Endothelial cell of hepatic sinusoid (primary cell): ENCODE data around the gene RASSF10.

Source experiments
- in situ Hi-C: cut with HindIII; loops from 2 replicates; pipeline ENCODE4 v1.10.0; 2017; ENCODE audit warnings: low sequenced_read_pairs

Gene RASSF10

DNA sequence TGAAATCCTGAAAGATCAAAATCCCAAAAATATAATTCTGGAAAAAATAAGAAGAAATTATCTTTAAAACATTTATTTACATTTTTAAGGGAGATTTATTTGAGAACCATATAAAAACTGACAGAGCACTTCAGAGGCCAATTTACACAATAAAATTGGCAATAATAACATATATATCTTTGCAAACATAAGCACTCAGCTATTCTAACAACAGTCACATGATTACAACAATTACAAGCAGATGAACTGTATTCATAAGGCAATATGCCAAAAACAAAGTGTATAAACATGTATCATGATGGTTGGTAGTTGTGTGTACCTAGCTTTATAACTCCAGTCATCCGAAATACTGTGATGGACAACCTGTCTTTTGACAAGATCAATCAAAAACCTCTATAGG lies 17.7 kb upstream of the RASSF10 start:
- in situ Hi-C loops, result loop anchor here (25.0 kb wide), 1 partner anchor 104 kb away; no protein-coding TSS in a partner anchor

DNA sequence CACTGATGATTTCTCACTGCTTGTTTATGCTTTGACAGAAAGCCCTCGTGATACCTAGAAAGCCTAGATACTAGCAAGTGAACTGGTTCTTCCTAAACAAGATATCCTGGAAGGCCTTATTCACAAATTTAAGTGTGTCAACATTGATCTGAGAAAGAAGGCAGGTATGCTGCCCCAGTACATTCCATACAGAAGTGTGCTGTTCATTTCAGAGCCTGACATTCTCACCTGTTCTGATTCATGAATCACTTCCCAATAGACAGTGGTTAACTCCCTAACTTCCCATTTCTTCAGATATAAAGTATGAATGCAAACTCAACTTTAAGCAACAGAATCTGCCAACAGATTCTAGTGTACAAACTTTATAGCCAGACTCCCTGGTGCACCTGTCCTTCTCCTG lies 15.5 kb upstream of the RASSF10 start:
- in situ Hi-C loops, result loop anchor here (25.0 kb wide), 1 partner anchor 106 kb away; no protein-coding TSS in a partner anchor

DNA sequence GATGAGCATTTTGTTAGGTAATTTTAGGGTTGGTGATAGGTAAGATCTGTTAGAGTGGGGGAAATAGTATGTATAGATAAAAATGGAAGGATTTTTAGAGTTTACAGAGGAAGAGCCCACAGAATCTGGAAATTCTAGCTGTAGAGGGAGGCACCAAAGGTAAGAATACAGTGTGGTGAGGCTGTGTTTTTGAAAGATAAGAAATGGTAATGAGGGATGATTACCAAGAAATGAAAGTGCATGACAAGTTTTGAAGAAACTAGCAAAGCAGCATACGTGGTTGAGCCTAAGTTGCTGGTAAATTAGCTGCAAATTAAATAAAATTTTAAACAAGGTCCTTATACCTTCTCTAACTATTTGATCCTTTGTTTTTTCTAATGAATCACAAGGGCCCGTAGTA lies 14.6 kb upstream of the RASSF10 start:
- in situ Hi-C loops, result loop anchor here (25.0 kb wide), 1 partner anchor 107 kb away; no protein-coding TSS in a partner anchor

DNA sequence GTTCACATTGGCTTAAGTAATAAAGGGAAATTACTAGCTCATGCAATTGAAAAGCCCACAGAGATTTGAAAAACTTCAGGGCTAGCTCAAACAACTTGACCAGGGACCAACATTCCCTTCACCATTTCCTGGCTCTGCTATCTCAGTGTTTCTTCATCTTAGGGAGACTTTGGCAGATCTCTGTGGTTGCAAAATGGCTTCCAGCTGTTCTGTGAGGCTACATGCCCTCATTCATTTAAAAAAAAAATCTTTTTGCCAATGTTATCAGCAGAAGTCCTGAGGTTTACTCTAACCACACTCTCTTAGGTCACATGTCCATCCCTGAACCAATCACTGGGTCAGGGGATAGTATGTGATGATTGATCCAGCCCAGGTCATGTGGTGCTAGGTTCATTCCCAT lies 13.9 kb upstream of the RASSF10 start:
- in situ Hi-C loops, result loop anchor here (25.0 kb wide), 1 partner anchor 108 kb away; no protein-coding TSS in a partner anchor

DNA sequence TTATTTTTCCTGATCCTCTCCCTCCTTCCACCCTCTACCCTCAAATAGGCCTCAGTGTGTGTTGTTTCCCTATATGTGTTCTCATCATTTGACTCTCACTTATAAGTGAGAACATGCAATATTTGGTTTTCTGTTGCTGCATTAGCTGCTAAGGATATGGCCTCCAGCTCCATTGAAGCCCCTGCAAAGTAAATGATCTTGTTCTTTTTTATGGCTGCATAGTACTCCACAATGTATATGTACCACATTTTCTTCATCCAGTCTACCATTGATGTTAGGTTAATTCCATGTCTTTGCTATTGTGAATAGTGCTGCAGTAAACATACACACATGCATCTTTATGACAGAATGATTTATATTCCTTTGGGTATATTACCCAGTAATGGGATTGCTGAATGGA lies 13.3 kb upstream of the RASSF10 start:
- in situ Hi-C loops, result loop anchor here (25.0 kb wide), 1 partner anchor 109 kb away; no protein-coding TSS in a partner anchor

DNA sequence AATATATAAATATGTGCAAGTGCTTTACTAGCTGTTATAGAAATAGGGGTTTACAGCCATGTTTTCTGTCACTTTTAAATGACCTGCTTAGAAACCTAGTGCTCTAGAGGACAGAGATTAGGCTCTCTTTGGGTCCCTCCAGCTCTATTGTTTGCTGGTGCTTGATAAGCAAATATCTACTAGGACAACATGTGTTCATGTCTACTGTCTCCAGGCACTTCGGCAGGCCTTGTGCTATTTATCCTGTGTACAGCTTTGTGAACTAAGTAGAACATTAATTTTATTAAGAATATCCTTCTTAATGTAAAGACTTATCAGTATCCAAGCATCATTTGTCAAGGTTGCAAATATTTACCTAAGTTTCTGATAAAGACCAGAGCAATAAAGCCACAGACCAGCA lies 11.9 kb upstream of the RASSF10 start:
- in situ Hi-C loops, result loop anchor here (25.0 kb wide), 1 partner anchor 110 kb away; no protein-coding TSS in a partner anchor

DNA sequence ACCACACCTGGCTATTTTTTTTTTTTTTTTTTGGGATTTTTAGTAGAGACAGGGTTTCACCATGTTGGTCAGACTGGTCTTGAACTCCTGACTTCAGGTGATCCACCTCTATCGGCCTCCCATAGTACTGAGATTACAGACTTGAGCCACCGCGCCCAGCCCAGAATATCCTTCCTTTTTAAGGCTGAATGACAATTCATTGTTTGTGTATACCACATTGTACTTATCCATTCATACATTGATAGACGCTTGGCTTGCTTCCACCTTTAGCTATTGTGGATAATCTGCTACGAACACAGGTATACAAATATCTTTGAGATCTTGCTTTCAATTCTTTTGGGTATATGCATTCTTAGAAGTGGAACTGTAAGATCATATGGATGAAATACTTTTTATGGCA lies 10.8 kb upstream of the RASSF10 start:
- in situ Hi-C loops, result loop anchor here (25.0 kb wide), 1 partner anchor 111 kb away; no protein-coding TSS in a partner anchor

DNA sequence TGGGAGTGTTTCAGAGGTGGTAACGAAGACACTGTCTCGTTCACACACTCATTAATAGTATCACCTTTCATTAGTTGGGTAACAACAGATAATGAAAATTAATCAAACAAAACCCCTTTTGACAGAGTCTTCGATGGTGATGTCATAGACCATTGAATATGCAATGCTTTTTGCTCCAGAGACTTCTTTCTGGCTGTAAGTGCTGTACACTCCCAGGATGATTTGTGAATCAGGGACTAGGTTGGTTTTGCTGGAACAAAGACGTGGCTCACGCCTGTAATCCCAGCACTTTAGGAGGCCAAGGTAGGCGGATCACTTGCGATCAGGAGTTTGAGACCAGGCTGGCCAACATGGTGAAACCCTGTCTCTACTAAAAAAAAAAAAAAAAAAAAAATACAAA lies 9.5 kb upstream of the RASSF10 start:
- in situ Hi-C loops, result loop anchor here (25.0 kb wide), 1 partner anchor 112 kb away; no protein-coding TSS in a partner anchor

DNA sequence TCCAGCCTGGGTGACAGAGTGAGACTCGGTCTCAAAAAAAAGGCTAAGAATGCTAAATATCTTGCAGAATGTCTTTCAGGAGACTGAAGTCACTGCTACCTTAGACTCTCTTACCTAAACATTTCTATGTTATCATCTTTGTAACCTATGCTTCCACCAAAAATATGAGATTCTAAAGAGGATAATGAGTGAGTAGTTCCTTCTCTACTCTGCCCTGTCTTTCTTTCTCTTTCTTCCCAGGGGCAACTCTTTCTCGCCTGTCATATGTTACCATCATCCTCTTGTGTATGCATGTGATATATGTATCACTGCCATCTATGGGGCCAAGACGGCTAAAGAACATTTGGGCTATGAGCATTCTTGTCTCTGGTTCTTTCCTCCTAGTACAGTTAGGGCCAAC lies 9.0 kb upstream of the RASSF10 start:
- in situ Hi-C loops, result no loop called here

DNA sequence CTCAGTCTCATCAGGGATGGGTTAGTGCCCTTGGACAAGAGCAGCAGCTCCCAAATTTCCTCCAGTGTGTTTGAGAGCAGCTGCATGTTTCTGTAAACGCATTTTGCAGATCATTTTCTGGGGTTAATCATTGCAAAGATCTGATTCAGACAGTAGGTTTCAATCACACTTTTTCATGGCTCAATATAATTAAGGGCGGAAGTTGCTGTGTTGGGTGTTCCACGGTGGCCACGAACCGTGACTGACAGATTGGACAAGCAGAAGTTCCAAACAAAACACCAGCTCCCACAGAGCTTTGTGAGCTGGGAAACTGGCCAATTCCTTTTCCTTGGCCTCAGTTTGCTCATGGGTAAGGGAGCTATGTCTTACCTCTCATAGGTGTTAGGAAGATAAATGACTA lies 8.4 kb upstream of the RASSF10 start:
- in situ Hi-C loops, result no loop called here

DNA sequence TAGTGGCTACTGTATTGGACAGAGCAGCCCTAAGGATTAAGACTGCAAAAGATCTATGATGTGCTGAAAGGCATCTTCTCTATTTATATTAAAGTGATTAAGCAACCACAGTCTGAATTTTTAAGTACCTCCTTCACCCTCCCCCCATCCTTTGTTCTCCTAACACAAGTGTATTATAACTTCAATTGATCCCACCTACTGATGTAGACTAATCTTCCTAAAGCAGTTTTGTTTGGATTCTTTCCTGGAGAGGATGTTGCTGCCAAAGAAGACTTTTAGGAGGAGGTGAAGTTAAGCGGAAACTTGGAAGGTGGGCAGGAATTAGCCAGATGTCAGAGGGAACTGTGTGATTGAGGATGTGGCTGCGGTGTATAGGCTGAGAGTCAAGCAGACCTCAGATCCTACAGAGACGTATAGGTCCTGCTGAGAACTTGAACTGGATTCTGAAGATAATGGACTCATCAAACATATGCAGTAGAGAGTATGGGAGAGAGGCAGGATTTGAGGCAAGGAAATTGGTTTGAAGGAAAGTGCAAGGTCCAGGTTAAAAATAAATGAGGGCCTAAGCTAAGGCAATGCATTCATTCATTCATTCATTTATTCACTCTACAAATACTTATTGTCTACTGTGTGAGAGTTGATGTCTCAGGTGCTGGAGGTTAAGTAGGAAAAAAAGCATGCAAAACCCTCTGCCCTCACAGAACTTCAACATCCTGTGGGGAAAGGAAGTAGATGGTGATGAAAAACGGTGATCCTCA lies 5.2 kb upstream of the RASSF10 start:
- in situ Hi-C loops, result no loop called here

DNA sequence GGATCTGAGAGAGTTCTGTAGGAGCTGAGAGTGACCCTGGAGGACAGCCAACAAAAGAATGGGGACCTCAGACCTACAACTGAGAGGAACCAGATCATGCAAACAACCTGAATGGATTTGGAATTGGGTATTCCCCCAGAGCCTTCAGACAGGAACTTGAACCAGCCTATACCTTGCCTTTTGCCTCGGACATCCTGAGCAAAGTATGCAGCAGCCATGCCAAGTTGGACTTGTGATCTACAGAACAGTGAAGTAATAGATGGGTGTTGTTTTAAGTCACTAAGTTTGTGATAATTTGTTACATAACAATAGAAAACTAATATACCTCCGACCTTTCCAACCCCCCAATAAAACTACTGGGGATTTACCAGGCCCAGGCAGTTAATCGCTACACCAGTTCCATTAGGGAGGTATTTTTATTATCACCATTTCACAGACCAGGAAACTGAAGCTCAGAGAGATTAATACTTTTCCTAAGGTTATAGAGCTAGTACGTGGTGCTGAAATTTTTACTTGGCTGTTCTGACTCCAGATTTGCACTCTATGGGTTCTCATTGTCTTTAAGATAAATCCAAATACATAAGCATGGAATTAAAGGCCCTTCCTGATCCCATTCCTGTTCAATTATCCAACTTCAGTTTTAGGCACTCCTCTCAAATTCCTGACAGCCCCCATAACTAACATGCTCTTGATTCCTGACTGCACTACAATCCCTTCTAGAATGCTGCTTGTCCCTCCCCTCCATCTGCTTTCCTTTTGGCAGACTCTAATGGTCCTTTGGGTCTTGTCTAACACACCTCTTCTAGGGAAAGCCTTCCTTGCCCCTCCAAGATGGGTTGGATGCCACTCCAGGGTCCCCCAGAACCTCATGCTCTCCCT lies 1.7 kb upstream of the RASSF10 start:
- in situ Hi-C loops, result loop anchor here (5.0 kb wide), 1 partner anchor 50 kb away; no protein-coding TSS in a partner anchor

DNA sequence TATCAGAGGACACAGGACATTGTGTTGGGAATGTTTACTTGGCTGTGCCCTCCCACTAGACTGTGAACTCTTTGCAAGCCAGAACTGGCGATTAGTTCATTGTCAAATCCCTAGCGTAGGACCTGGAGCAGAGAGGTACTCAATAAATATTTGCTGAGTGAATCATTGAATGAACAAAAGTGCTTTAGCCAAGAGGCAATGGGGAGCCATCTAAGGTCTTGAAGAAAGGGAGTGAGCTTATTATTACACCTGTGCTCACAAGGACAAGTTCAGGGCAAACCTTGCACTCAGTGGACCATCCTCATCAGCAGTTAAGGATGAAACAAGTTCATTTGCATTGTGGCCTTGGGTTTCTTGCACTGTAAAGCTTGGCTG lies 1.1 kb upstream of the RASSF10 start:
- in situ Hi-C loops, result loop anchor here (5.0 kb wide), 1 partner anchor 51 kb away; no protein-coding TSS in a partner anchor

DNA sequence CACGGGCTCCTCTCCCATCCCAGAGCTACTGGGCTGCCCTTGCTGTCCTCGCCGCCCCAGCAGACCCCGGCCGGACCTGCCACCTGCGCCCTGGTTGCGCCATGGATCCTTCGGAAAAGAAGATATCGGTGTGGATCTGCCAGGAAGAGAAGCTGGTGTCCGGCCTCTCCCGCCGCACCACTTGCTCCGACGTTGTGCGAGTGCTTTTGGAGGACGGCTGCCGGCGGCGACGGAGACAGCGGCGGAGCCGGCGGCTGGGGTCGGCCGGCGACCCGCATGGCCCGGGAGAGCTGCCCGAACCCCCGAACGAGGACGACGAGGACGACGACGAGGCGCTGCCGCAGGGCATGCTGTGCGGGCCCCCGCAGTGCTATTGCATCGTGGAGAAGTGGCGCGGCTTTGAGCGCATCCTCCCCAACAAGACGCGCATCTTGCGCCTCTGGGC lies 382 bp downstream of the RASSF10 start:
- in situ Hi-C loops, result loop anchor here (5.0 kb wide), 1 partner anchor 52 kb away; no protein-coding TSS in a partner anchor

DNA sequence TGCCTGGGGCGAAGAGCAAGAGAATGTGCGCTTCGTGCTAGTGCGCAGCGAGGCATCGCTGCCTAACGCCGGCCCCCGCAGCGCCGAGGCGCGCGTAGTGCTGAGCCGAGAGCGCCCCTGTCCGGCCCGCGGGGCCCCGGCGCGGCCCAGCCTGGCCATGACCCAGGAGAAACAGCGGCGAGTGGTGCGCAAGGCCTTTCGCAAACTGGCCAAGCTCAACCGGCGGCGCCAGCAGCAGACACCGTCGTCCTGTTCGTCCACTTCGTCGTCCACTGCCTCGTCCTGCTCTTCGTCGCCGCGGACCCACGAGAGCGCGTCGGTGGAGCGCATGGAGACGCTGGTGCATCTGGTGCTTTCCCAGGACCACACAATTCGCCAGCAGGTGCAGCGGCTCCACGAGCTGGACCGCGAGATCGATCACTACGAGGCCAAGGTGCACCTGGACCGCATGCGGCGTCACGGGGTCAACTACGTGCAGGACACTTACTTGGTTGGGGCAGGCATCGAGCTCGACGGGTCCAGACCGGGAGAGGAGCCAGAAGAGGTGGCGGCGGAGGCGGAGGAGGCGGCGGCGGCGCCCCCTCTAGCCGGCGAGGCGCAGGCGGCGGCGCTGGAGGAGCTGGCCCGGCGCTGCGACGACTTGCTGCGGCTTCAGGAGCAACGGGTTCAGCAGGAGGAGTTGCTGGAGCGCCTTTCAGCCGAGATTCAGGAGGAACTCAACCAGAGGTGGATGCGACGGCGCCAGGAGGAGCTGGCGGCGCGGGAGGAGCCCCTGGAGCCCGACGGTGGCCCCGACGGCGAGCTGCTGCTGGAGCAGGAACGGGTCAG lies 1.0 kb downstream of the RASSF10 start:
- in situ Hi-C loops, result loop anchor here (5.0 kb wide), 1 partner anchor 53 kb away; no protein-coding TSS in a partner anchor

DNA sequence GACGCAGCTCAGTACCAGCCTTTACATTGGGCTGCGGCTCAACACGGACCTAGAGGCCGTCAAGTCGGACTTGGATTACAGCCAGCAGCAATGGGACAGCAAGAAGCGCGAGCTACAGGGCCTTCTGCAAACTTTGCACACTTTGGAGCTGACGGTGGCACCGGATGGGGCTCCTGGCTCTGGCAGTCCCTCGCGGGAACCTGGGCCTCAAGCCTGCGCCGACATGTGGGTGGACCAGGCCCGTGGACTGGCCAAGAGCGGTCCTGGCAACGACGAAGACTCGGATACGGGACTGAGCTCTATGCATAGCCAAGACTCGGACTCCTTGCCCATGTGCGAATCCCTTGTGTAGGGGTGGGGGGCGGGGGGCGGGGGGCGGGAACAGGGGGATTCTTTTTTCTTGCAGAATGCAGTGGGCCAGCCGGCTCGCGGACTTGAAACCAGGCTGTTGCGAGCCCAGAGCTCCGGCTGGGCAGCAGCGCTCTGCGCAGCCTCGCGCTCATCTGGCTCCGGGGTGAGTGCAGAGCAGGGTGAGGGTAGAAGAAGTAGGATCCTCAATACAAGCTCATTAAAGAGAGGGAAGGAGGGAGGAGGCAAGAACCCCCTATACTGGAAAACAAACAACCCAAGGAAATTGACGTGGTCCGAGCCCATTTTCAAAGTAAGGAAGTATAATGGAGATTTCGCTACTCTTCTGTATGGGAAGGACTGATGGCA lies 1.8 kb downstream of the RASSF10 start:
- in situ Hi-C loops, result no loop called here

DNA sequence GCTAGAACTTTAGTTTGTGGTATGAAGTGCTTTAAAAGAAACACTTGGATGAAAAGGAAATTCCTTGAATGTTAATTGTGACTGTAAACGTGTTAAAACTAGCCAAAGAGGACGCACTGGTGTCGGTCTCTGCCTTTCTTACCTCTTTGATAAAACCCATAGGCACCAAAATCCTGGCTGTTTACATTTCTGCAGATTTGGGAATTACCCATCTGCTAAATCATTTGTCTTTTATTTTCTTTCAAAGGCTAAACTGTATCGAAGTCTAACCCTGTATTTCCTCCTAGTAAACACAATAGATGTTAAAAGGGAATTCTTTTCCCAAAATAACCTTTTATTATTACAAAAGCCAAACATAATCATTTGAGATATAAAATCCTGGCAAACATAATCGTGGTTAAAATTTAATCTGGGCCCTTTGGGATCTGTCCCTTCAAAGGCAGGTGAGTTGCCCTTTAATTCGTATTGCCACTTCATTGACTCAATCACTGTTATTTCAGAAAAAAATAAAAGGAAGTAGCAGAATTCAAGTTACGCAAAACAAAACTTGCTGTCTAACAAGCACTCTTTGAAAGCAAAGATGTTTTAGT lies 2.4 kb downstream of the RASSF10 start:
- in situ Hi-C loops, result no loop called here

DNA sequence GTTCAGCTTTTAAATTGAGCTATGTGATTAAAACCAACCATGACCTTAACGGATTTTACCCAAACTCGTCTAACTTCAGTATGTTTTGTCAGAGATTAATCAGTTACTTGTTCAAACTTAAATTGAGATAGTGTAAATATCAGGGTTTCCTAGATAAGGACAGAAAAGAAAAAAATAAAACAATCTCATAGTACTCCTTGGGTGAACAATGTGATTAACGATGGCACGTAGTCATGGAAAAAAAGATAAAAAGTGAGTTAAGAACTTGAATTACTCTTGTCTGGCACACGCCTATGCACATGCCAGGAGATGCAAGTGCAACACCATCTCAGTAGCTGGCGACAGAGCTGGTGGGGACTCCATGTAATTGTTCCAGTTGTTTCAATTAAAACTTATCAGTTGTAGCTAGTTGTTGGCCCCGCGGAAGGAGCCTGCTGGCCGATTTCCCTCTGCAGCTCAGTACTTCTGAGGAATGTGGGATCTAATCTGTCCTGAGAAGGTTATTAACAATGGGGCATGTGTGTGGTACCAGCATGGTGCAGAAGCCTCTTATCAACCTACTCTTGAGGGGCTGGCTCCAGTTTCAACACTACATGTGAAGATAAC lies 3.0 kb downstream of the RASSF10 start:
- in situ Hi-C loops, result no loop called here

DNA sequence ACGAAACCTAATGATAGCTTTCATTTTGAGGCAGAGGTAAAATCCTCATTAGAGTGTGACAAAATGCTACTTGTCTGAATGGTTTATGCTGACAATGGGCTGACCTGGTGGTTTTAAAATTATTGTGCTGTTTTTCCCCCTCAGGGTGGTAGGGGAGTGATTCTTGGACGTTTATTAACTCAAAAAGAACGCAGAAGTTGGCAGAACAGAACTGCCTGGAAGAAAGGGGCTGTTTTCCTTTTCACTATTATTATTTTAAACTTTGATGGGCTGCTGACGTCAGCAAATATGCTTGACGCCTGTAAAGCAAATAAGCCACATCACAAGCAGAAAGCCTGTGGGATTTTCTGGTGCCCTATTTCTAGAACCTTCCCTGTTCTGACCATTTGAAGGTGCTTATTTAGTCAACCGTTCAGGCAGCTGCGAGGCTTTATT lies 4.0 kb downstream of the RASSF10 start:
- in situ Hi-C loops, result no loop called here
